ENCODE measurements around the gene RTF2.

The RTF2 gene

GRCh38 chr20:56439771-56440291 is 28.6 kb upstream of the RTF2 start:
- DNase-seq, result no peak

- DNase-seq, result no peak
Measured at GRCh38 chr20:56440346-56441007, 27.9 kb upstream of the RTF2 start.

- no peak for DNase-seq
Measured at GRCh38 chr20:56442389-56443365, 25.8 kb upstream of the RTF2 start.

- DNase-seq, result no peak
Measured at GRCh38 chr20:56443654-56444540, 24.5 kb upstream of the RTF2 start.

- DNase-seq, result no peak
Measured at GRCh38 chr20:56445130-56445529, 23.3 kb upstream of the RTF2 start.

- no peak for DNase-seq
Measured at GRCh38 chr20:56445540-56445939, 22.9 kb upstream of the RTF2 start.

GRCh38 chr20:56447227-56447626 is 21.2 kb upstream of the RTF2 start:
- no peak for DNase-seq

- DNase-seq, result no peak
Measured at GRCh38 chr20:56449459-56449858, 19.0 kb upstream of the RTF2 start.

GRCh38 chr20:56451056-56451765 is 17.2 kb upstream of the RTF2 start:
- no peak for DNase-seq

GRCh38 chr20:56453352-56453751 is 15.1 kb upstream of the RTF2 start:
- no peak for DNase-seq

- DNase-seq, result no peak
Measured at GRCh38 chr20:56454754-56455153, 13.7 kb upstream of the RTF2 start.

GRCh38 chr20:56458206-56458821 is 10.1 kb upstream of the RTF2 start:
- DNase-seq, result no peak

GRCh38 chr20:56460459-56460858 is 8.0 kb upstream of the RTF2 start:
- no peak for DNase-seq

GRCh38 chr20:56461576-56461975 is 6.9 kb upstream of the RTF2 start:
- no peak for DNase-seq

- DNase-seq, result no peak
Measured at GRCh38 chr20:56463428-56463827, 5.0 kb upstream of the RTF2 start.

GRCh38 chr20:56465997-56466396 is 2.4 kb upstream of the RTF2 start:
- DNase-seq, result no peak

GRCh38 chr20:56467968-56468315 is 485 bp upstream of the RTF2 start:
- no peak for DNase-seq

GRCh38 chr20:56469077-56469449 is 636 bp downstream of the RTF2 start:
- DNase-seq, result no peak

GRCh38 chr20:56483970-56484369 is 15.5 kb downstream of the RTF2 start:
- DNase-seq, result no peak

- no peak for DNase-seq
Measured at GRCh38 chr20:56487216-56487615, 18.8 kb downstream of the RTF2 start.

- DNase-seq, result no peak
Measured at GRCh38 chr20:56488566-56488965, 20.1 kb downstream of the RTF2 start.

- DNase-seq, result no peak
Measured at GRCh38 chr20:56501116-56501515, 32.7 kb downstream of the RTF2 start.
